ENCODE data around the gene AKAP6. TPM values are rescaled to one million over a fixed set of nuclear protein-coding genes. Genes with fewer than 3 reads are reported as not detected.
"Not testable (repeated sequence)": the region's sequence is repeated elsewhere in the genome, so short reads cannot be mapped to it uniquely, and the experiment has no call there.

AKAP6 gene
- total and polyA plus RNA-seq, 5 donors from 2014 or later = 0.07 to 1.1 (median 0.47) TPM

DNA sequence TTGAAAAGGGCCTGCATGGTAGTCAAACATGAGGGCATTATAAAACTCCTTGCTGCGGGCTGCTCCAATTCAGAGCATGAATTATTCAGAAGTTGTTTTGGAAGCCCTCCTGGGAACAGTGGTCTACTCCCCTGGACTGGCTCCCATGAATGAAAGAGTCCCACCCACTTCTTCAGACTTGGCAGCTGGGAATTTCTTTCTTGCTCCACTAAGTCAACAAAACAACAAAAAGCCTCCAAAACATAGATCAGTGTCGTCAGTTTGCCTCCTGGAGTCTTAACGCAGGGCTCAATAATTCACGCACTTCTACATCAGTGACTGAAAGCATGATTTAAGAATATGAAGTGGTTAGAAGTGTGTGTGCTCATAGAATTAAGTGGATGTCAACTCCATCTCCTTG lies 37.9 kb downstream of the AKAP6 start:
- Histone ChIP-seq H3K27me3 (ENCODE audit: control insufficient read depth, insufficient read depth, low read length) (no peaks in the 10 kb centered on the region), H3K9me3 (ENCODE audit: control insufficient read depth in 2 of 2, low read length in 2 of 2) (no peaks in the 10 kb centered on the region), H3K4me1 (ENCODE audit: control insufficient read depth, insufficient read depth, low read length, poor library complexity, severe bottlenecking) (no peaks in the 10 kb centered on the region), H3K36me3 (ENCODE audit: control insufficient read depth, insufficient read depth, low read length) (no peaks in the 10 kb centered on the region), H3K27ac (ENCODE audit: insufficient read depth, low read length, poor library complexity, severe bottlenecking) (no peak overlapping the region), H3K4me3 (ENCODE audit: low read depth, low read length) (no peak overlapping the region)
- Mint-ChIP-seq H3K36me3 (no peaks in the 10 kb centered on the region), H3K4me3 (no peak overlapping the region), H3K27me3 (no peaks in the 10 kb centered on the region), H3K27ac (no peak overlapping the region), H3K4me1 (no peaks in the 10 kb centered on the region), H3K9me3 (peaks cover 0 to 3% (median 0%) of the 10 kb centered on the region in 7 donors)
- ATAC-seq (ENCODE audit: low read depth in 2 of 2) (no peak), DNase-seq (no peak)

DNA sequence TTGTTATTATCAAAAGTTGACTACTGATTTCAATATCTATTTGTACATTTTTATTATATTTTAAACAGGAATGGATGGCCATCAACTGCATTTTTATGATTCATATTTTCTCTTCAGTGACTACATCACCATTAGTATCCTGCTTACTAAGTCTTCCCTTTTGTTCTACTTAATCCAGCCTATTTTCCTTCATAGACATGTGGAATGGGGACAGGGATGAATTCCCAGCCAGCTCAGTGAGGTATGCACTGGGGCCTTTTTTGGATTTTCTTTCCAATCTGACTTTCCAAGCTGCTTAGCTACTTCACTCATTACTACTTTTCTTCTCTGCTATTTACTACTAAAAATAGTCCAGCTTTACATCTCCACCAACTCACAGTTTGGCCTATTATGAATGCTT lies 38.4 kb downstream of the AKAP6 start:
- DNase-seq (no peak), ATAC-seq (ENCODE audit: low read depth in 2 of 2) (no peak)
- no peaks in the 10 kb centered on the region for H3K9me3 ChIP-seq (ENCODE audit: control insufficient read depth in 2 of 2, low read length in 2 of 2)
- H3K36me3 Mint-ChIP-seq = no peaks in the 10 kb centered on the region
- no peak overlapping the region for H3K27ac Mint-ChIP-seq
- H3K27ac ChIP-seq (ENCODE audit: insufficient read depth, low read length, poor library complexity, severe bottlenecking) = no peak overlapping the region
- H3K4me1 Mint-ChIP-seq = no peaks in the 10 kb centered on the region
- no peaks in the 10 kb centered on the region for H3K4me1 ChIP-seq (ENCODE audit: control insufficient read depth, insufficient read depth, low read length, poor library complexity, severe bottlenecking)
- H3K27me3 Mint-ChIP-seq = no peaks in the 10 kb centered on the region
- peaks cover 0 to 3% (median 0%) of the 10 kb centered on the region in 7 donors for H3K9me3 Mint-ChIP-seq
- no peaks in the 10 kb centered on the region for H3K27me3 ChIP-seq (ENCODE audit: control insufficient read depth, insufficient read depth, low read length)
- H3K4me3 Mint-ChIP-seq = no peak overlapping the region
- H3K4me3 ChIP-seq (ENCODE audit: low read depth, low read length) = no peak overlapping the region
- H3K36me3 ChIP-seq (ENCODE audit: control insufficient read depth, insufficient read depth, low read length) = no peaks in the 10 kb centered on the region

DNA sequence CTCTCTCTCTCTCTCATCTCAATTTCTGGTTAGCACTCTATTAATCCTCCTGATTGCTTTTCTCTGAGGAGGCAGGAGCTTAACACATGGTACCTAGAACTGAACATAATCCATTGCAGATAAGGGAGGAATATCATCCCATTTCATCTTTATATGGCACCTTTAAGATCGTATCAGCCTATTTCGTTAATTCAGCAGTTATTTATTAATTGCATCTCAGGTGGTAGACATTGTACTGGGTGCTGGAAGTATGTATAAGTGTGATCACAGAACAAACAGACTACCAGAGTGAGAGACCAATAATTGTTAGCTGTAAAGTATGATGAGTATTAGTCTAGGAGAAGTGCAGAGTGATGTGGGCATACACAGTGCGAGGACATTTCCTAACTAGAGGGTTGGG lies 39.0 kb downstream of the AKAP6 start:
- no peak for DNase-seq
- H3K36me3 ChIP-seq (ENCODE audit: control insufficient read depth, insufficient read depth, low read length) = no peaks in the 10 kb centered on the region
- no peaks in the 10 kb centered on the region for H3K36me3 Mint-ChIP-seq

DNA sequence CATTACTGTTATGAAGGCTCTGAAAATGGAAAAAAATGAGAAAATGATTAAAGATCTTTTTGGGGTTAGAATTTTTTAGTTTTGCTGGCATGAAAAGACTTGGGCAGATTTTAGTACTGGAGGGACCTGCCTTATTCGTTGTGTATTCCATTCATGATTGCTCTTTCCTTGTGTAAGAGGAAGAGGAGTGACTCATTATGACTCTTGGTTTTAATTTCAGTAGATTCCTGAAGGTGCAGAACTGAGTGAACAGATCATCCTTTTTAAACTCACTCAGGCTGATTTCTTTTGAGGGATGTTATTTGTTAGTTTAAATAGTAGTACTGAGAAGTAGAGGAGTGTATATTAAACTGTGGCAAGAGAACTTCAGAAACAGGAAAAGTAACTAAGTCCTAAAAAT lies 41.6 kb downstream of the AKAP6 start:
- no peak for ATAC-seq (ENCODE audit: low read depth in 2 of 2)
- H3K27me3 Mint-ChIP-seq = no peaks in the 10 kb centered on the region

More for the DNA sequence above, 39.0 kb downstream of the AKAP6 start:
- no peaks in the 10 kb centered on the region for H3K4me1 Mint-ChIP-seq
- ATAC-seq (ENCODE audit: low read depth in 2 of 2) = no peak
- H3K4me1 ChIP-seq (ENCODE audit: control insufficient read depth, insufficient read depth, low read length, poor library complexity, severe bottlenecking) = no peaks in the 10 kb centered on the region
- no peaks in the 10 kb centered on the region for H3K27me3 ChIP-seq (ENCODE audit: control insufficient read depth, insufficient read depth, low read length)
- no peaks in the 10 kb centered on the region for H3K27me3 Mint-ChIP-seq
- peaks cover 0 to 3% (median 0%) of the 10 kb centered on the region in 7 donors for H3K9me3 Mint-ChIP-seq
- no peak overlapping the region for H3K27ac ChIP-seq (ENCODE audit: insufficient read depth, low read length, poor library complexity, severe bottlenecking)
- no peaks in the 10 kb centered on the region for H3K9me3 ChIP-seq (ENCODE audit: control insufficient read depth in 2 of 2, low read length in 2 of 2)
- H3K4me3 Mint-ChIP-seq = no peak overlapping the region
- H3K27ac Mint-ChIP-seq = peak overlapping the region in 1 of 3 donors; percentile 33
- H3K4me3 ChIP-seq (ENCODE audit: low read depth, low read length) = no peak overlapping the region

DNA sequence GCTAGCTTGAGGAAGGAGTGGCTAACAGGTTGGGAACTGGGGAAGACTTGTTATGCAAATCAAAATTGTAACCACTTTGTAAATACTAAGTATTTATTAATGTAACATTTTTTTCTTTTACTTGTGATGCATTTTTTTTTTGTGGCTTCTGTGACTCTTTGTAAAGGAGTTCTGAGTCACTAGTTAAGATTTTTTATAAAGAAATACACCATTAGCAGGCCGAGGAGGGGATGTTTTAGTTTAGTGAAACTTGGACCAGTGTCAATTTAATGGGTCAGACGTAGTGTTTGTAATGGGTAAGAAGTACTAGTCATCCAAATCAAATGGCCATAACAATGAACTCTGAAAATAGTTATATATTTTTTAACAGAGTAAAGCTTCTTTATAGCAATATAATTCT lies 43.1 kb downstream of the AKAP6 start:
- H3K36me3 Mint-ChIP-seq = no peaks in the 10 kb centered on the region
- no peak overlapping the region for H3K27ac Mint-ChIP-seq
- ATAC-seq (ENCODE audit: low read depth in 2 of 2) (no peak), DNase-seq (no peak)
- no peaks in the 10 kb centered on the region for H3K9me3 ChIP-seq (ENCODE audit: control insufficient read depth in 2 of 2, low read length in 2 of 2)
- no peak overlapping the region for H3K4me3 ChIP-seq (ENCODE audit: low read depth, low read length)
- H3K27me3 Mint-ChIP-seq = no peaks in the 10 kb centered on the region
- H3K27me3 ChIP-seq (ENCODE audit: control insufficient read depth, insufficient read depth, low read length) = no peaks in the 10 kb centered on the region
- no peaks in the 10 kb centered on the region for H3K4me1 Mint-ChIP-seq
- H3K9me3 Mint-ChIP-seq = peaks cover 0 to 3% (median 0%) of the 10 kb centered on the region in 7 donors
- H3K36me3 ChIP-seq (ENCODE audit: control insufficient read depth, insufficient read depth, low read length) = no peaks in the 10 kb centered on the region
- H3K4me1 ChIP-seq (ENCODE audit: control insufficient read depth, insufficient read depth, low read length, poor library complexity, severe bottlenecking) = no peaks in the 10 kb centered on the region
- no peak overlapping the region for H3K4me3 Mint-ChIP-seq
- H3K27ac ChIP-seq (ENCODE audit: insufficient read depth, low read length, poor library complexity, severe bottlenecking) = no peak overlapping the region

More for the DNA sequence above, 41.6 kb downstream of the AKAP6 start:
- no peaks in the 10 kb centered on the region for H3K36me3 ChIP-seq (ENCODE audit: control insufficient read depth, insufficient read depth, low read length)
- H3K9me3 ChIP-seq (ENCODE audit: control insufficient read depth in 2 of 2, low read length in 2 of 2) = no peaks in the 10 kb centered on the region
- H3K4me1 ChIP-seq (ENCODE audit: control insufficient read depth, insufficient read depth, low read length, poor library complexity, severe bottlenecking) = no peaks in the 10 kb centered on the region
- Mint-ChIP-seq H3K4me3 (no peak overlapping the region), H3K27ac (no peak overlapping the region), H3K9me3 (peaks cover 0 to 3% (median 0%) of the 10 kb centered on the region in 7 donors), H3K36me3 (no peaks in the 10 kb centered on the region), H3K4me1 (no peaks in the 10 kb centered on the region)
- DNase-seq = no peak
- H3K27ac ChIP-seq (ENCODE audit: insufficient read depth, low read length, poor library complexity, severe bottlenecking) = no peak overlapping the region
- H3K27me3 ChIP-seq (ENCODE audit: control insufficient read depth, insufficient read depth, low read length) = no peaks in the 10 kb centered on the region
- H3K4me3 ChIP-seq (ENCODE audit: low read depth, low read length) = no peak overlapping the region

DNA sequence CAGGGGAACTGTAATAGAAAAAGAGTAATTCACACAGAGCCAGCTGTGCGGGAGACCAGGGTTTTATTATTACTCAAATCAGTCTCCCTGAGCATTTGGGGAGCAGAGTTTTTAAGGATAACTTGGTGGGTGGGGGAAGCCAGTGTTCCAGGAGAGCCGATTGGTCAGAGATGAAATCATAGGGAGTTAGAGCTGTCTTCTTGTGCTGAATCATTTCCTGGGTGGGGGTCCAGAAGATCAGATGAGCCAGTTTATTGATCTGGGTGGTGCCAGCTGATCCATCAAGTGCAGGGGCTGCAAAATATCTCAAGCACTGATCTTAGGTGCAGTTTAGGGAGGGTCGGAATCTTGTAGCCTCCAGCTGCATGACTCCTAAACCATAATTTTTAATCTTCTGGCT lies 44.1 kb downstream of the AKAP6 start:
- not testable (repeated sequence) for H3K27ac Mint-ChIP-seq; H3K4me1 Mint-ChIP-seq; H3K36me3 ChIP-seq (ENCODE audit: control insufficient read depth, insufficient read depth, low read length); H3K4me1 ChIP-seq (ENCODE audit: control insufficient read depth, insufficient read depth, low read length, poor library complexity, severe bottlenecking); H3K27ac ChIP-seq (ENCODE audit: insufficient read depth, low read length, poor library complexity, severe bottlenecking); H3K4me3 Mint-ChIP-seq; H3K27me3 ChIP-seq (ENCODE audit: control insufficient read depth, insufficient read depth, low read length); H3K27me3 Mint-ChIP-seq; H3K9me3 ChIP-seq (ENCODE audit: control insufficient read depth in 2 of 2, low read length in 2 of 2); H3K36me3 Mint-ChIP-seq; DNase-seq; H3K4me3 ChIP-seq (ENCODE audit: low read depth, low read length); ATAC-seq (ENCODE audit: low read depth in 2 of 2); H3K9me3 Mint-ChIP-seq

DNA sequence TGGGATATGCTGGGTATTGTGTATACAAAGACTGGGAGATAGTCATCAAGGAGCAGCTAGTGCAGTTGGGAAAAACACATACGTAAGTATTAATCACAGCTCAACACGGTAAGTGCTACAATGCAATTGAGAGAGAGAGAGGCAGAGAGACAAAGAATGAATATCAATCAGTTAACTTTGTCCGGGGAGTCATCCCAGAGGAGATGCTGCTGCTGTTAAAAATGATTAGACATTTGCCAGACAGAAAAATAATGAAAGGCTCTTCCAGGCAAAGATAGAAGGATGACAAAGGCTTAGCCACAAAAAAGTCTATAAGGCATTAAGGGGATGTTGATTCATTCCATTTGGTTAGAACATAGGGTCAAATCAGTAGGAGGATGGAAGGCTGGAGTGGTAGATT lies 45.1 kb downstream of the AKAP6 start:
- Histone ChIP-seq H3K27ac (ENCODE audit: insufficient read depth, low read length, poor library complexity, severe bottlenecking) (no peak overlapping the region), H3K9me3 (ENCODE audit: control insufficient read depth in 2 of 2, low read length in 2 of 2) (no peaks in the 10 kb centered on the region), H3K36me3 (ENCODE audit: control insufficient read depth, insufficient read depth, low read length) (no peaks in the 10 kb centered on the region), H3K27me3 (ENCODE audit: control insufficient read depth, insufficient read depth, low read length) (no peaks in the 10 kb centered on the region), H3K4me3 (ENCODE audit: low read depth, low read length) (no peak overlapping the region), H3K4me1 (ENCODE audit: control insufficient read depth, insufficient read depth, low read length, poor library complexity, severe bottlenecking) (no peaks in the 10 kb centered on the region)
- peaks cover 0 to 2% (median 0%) of the 10 kb centered on the region in 7 donors for H3K9me3 Mint-ChIP-seq
- H3K4me3 Mint-ChIP-seq = no peak overlapping the region
- no peaks in the 10 kb centered on the region for H3K36me3 Mint-ChIP-seq
- no peak for DNase-seq
- H3K4me1 Mint-ChIP-seq = no peaks in the 10 kb centered on the region
- no peak overlapping the region for H3K27ac Mint-ChIP-seq
- no peaks in the 10 kb centered on the region for H3K27me3 Mint-ChIP-seq
- ATAC-seq (ENCODE audit: low read depth in 2 of 2) = no peak

DNA sequence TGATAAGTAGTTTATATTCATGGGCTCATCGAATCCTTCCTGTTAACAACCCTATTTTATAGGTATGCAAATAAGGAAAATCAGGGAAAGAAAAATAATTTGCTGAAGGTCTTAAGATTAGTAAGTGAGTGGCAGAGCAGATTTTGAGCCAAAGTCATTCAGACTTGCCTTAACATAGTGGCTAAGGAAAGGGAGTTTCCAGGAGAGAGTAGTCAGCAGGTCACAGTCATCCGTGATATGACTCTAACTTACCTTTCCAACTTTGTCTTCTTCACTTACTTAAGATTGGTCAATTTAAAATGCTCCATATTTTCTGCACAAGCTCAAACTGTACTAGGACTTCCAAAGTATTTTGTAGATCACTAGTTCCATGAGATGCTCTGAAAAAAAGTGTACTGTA lies 46.6 kb downstream of the AKAP6 start:
- Mint-ChIP-seq H3K36me3 (no peaks in the 10 kb centered on the region), H3K4me1 (peaks cover 0 to 4% (median 0%) of the 10 kb centered on the region in 4 donors), H3K27me3 (no peaks in the 10 kb centered on the region), H3K9me3 (peaks cover 0 to 4% (median 0%) of the 10 kb centered on the region in 7 donors), H3K27ac (no peak overlapping the region), H3K4me3 (no peak overlapping the region)
- no peaks in the 10 kb centered on the region for H3K36me3 ChIP-seq (ENCODE audit: control insufficient read depth, insufficient read depth, low read length)
- H3K27ac ChIP-seq (ENCODE audit: insufficient read depth, low read length, poor library complexity, severe bottlenecking) = no peak overlapping the region
- no peak for ATAC-seq (ENCODE audit: low read depth in 2 of 2)
- H3K4me3 ChIP-seq (ENCODE audit: low read depth, low read length) = no peak overlapping the region
- no peaks in the 10 kb centered on the region for H3K4me1 ChIP-seq (ENCODE audit: control insufficient read depth, insufficient read depth, low read length, poor library complexity, severe bottlenecking)
- DNase-seq = no peak
- H3K9me3 ChIP-seq (ENCODE audit: control insufficient read depth in 2 of 2, low read length in 2 of 2) = no peaks in the 10 kb centered on the region
- H3K27me3 ChIP-seq (ENCODE audit: control insufficient read depth, insufficient read depth, low read length) = no peaks in the 10 kb centered on the region

Data from CD4-positive, CD25-positive, alpha-beta regulatory T cell (primary cell).